Measurements from ENCODE around the gene MYCBP2.
"Not testable (repeated sequence)": the region's sequence is repeated elsewhere in the genome, so short reads cannot be mapped to it uniquely, and the experiment has no call there.

Gene MYCBP2

GRCh38 chr13:77338329-77338728, 11.4 kb upstream of the MYCBP2 start:
- no peak for DNase-seq

GRCh38 chr13:77337159-77337558, 10.3 kb upstream of the MYCBP2 start:
- no peak for DNase-seq

DNA sequence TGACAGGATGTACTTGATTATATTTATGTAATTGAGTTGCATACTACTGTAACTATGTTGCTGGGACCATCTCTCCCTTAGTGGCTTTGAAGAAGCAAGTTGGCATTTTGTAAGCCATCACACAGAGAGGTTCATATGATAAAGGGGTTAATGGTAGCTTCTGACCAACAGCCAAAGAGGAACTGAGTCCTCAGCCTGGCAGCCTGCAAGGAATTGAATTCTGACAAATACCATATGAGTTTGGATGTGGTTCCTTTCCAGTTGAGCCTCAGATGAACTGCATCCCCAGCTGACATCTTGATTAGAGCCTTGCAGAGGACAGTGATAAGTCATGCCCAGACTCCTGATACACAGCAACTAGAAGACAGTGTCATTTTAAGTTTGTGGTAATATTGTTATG, 8.6 kb upstream of the MYCBP2 start:
- DNase-seq: no peak

DNA sequence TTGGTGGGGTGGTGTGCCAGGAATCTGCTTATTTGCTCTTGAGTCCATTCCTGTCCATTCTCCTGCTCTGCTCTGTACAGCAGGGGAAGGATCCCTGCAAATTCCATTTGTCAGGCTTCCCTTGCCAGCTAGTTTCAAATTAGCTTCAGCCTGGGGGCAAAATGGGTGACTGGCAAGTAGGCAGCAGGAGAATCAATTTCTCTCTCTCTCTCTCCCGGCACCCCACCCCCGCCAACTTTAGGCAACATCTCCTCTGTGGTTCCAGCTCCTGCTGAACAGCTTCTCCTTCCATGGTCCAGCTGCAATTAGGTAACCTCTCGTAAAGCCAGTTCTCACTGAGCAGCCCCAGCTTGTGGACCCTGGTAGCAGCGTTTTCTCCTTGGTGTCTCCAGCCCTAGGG, 6.7 kb upstream of the MYCBP2 start:
- DNase-seq: no peak

DNA sequence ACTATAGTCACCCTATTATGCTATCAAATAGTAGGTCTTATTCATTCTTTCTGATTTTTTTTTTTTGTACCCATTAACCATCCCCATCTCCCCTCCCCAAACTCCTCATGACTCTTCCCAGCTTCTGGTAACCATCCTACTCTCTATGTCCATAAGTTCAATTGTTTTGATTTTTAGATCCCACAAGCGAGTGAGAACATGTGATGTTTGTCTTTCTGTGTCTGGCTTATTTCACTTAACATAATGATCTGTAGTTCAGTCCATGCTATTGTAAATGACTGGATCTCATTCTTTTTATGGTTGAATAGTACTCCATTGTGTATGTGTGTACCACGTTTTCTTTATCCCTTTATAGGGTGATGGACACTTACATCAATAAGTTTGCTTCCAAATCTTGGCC, 4.5 kb upstream of the MYCBP2 start:
- DNase-seq: no peak

GRCh38 chr13:77329911-77330584, 3.2 kb upstream of the MYCBP2 start:
- no peak for DNase-seq

DNA sequence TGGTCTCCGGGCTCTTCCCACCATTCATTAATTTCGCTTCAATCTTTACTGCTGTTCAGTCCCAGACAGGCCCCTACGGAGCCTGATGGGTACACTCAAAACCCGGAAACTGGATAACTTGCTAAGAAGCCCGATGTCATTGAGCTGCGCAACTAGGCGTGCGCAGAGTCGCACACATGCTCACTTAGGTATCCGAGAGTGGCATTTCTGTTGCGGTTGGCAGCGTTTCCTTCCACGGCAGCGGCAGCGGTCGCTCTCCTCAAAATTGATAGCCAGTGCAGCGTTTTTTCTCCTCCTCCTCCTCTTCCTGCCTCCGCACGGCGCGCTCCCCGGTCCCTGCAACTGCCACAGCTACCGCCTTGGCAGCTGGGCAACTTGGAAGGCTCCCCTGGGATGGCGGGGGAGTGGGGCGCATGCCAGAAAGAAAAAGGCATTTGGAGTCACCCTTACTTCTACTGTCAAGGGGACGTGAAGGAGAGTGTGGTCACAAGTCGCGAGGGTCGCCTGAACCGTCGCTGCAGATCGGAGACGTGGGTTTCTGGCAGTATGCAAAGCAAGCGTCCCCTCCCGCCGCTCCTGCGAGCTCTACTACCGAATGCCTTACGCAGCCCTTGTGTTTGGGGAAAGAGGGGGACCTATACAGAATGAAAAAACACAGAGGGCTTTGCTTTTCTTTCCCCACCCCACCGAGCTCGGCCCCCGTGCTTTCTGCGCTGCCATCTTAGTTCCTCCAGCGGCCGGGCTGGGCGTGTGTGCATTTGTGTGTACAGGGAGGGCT, 2.4 kb upstream of the MYCBP2 start:
- DNase-seq: peak; percentile 100

DNA sequence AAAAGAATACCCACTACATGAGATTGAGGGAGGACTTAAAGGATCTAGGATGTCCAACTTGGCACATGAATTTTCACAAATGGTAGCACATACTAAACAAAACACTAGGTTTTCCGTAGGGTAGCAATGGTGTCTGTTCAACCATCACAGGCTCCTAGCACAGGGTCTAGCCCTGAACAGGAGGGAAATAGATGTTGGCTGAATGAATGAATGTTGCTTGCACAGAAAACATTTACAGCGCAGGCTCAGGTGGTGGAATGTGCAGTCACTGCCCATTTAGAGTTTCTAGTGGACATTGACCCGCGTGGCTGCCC, 1.9 kb upstream of the MYCBP2 start:
- DNase-seq: no peak

- no peak for DNase-seq
Measured at GRCh38 chr13:77325371-77325980, 1.4 kb downstream of the MYCBP2 start.

- DNase-seq: peak; percentile 69
Measured at GRCh38 chr13:77323858-77324257, 3.0 kb downstream of the MYCBP2 start.

GRCh38 chr13:77319536-77319935, 7.4 kb downstream of the MYCBP2 start:
- no peak for DNase-seq

DNA sequence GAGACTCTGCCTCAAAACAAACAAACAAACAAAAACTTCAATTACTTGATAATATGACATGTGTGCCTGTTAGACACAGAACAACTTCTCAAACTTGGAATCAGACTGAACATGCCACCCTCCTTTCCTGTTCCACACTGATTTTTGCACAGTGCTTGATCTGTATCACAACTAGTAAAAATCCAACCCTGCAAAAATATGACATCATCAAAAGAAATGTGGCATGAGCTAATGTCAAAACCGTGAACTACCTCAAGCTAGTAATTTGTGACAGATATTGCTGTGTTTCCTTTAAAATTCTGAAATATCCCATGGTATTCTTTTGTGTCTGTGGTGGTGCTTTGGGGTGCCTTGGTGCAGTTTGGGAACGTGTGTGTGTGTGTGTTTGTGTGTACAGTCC, 8.2 kb downstream of the MYCBP2 start:
- DNase-seq: no peak

DNA sequence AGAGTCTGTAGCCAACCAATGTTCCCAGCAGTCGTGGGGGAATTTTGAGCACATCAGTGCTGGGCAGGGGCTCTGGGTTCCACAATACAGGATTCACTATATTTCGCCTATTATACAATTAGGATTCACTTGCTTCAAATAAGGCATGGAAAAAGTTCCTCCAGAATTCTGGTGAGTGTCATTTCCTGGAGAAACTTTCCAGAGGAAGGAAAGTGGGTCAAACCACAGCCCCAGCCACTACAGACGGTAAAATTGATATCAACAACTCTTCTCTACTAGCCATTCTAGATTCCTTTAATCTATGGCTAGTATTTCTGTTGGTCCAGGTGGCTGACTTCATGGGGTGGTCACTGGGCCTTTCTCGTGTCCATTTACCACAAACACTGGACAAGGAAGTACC, 10.5 kb downstream of the MYCBP2 start:
- DNase-seq: no peak

DNA sequence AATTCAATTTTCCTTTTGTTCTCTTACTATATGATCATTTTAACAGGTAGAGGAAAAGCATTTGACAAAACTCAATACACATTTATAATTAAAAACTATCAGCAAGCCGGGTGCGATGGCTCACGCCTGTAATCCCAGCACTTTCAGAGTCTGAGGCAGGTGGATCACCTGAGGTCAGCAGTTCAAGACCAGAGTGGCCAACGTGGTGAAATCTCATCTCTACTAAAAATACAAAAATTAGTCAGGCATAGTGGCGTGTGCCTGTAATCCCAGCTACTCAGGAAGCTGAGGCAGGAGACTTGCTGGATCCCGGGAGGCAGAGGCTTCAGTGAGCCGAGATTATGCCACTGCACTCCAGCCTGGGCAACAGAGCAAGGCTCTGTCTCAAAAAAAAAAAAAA, 11.4 kb downstream of the MYCBP2 start:
- not testable (repeated sequence) for DNase-seq

DNA sequence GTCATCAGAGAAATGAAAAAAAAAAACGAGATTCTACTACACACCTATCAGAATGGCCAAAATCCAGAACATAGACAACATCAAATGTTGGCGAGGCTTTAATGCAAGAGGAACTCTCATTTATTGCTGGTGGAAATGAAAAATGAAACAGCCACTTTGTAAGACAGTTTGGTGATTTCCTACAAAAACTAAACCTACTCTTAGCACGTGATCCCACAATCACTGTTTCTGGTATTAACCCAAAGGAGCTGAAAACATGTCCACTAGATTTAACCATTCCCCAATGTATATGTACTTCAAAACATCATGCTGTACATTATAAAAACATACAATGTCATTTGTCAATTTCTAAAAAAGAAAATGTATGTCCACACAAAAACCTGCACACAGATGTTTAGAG, 13.0 kb downstream of the MYCBP2 start:
- no peak for DNase-seq

DNA sequence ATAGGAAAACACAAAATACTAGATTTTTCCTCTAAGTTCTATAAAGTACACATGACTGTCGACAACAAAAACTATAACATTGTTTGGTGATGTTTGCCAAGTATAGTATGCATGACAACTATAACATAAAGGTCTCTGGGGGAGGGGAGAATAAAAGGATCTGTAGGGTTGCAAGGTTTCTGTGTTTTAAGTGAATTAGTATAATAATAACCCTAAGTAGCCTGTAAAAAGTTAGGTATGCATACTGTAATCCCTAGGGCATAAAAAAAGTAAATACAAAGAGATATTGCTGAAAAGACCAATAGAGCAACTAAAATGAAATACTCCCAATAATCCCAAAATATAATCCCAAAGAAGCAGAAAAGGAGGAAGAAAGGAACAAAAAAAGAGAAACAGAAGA, 14.6 kb downstream of the MYCBP2 start:
- DNase-seq: no peak

DNA sequence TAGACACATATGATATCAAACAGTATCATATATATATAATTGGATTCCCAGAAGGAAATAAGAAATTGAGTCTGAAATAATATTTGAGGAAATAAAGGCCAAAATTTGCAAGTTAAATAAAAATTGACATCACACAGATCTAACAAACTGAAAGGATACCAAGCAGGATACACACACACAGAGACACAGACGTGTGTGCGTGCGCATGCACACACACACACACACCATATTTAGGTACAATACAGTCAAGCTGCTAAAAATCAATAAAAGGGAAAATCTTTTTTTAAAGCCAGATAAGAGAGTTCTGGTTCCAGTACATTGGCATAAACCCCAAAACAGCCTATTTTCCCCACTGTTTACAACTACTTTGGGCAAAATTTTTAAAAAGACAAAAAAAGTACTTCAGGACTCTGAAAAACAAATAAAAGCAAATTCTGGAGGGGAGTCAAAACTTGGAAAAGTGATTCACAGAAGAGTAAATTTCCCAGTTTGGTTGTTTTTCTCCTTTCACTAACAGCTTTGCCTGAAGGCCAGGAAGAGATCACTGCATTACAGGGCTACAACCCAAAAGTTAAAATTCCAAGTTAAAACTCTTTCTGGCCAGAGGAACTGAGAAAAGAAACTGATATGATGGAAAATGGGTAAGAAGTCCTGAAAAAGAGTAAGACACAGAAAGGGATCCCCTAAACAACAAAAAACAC, 16.2 kb downstream of the MYCBP2 start:
- DNase-seq: no peak

DNA sequence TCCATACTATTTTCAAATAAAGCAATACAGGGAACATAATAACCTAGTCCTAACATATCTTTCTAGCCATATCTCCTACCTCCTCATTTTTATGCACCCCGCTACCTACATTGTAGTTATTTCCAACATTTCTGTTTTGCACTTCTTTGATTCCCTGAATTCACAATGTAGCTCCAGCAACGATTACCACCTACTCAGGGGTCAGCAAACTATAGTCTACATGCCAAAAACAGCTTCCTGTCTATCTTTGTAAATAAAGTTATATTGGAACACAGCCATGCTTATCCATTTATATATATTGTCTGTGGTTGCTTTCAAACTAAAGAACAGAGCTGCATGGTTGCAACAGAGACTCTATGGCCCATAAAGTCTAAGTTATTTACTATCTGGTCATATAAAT, 16.7 kb downstream of the MYCBP2 start:
- no peak for DNase-seq

- DNase-seq: no peak
Measured at GRCh38 chr13:77309254-77309653, 17.6 kb downstream of the MYCBP2 start.

DNA sequence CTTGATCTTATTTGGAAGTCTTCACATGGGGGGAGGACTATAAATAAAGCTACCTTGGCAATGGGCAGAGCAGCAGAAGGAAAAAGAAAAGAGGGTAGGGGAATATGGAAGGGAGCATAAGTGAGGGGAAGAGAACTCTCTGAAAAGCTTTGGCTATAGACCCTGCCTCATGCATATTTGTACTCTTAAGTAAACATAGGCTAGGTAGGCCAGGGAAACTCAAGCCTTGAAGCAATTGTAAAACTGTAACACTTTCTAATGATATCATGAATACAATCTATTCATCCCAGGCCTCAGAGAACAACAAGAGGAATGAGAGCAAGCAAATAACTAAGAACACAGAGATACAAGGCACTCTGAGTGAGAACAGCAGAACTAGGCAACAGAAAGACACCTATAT, 20.4 kb downstream of the MYCBP2 start:
- DNase-seq: no peak

DNA sequence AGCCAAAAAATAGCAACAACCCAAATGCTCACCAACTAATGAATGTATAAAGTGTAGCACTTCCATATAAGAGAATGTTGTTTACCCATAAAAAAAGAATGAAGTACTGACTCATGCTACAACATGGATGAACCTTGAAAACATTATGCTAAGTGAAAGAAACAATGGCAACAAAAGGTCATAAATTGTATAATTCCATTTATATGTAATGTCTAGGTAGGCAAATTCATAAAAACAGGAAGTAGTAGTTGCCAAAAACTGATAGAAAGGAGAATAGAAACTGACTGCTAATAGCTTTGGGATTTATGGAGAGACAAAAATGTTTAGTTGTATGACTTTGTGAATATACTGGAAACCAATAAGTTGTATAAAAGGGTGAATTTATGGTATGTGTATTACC, 21.6 kb downstream of the MYCBP2 start:
- DNase-seq: no peak

DNA sequence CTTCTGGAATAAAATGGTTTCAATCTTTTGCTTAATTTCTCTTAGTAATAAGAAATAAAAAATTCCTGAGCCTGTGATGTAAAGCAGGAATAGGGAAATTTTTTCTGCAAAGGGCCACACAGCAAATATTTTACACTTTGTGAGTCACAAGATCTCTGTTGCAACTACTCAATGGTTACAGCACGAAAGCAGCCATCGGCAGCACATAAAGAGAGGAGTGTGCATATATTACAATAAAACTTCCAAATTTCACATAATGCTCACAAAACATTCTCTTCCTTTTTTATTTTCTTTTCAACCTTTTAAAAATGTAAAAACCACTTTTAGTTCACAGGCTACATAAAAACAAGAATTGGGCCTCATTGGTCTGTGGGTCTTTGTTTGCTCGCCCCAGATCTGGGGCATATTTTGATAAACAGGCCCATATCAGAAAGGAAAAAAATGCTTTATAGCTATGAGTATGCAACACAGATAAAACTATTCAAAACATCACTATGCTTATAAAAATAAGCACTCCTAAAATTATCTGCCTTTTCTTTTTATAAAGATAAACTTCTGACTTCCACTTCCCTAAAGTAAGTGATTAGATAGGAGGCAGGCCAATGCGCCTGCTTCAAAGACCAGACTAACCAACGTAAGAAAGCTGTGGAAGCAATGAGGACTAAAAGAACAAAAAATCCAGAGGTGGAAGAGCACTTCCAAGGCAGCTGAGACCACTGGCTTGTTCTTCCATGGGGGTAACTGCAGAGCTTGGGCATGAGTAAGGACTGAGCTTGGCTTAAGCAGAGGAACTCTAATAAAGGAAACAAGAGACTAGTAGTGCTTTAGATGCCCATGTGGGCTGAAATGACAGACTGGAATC, 26.5 kb downstream of the MYCBP2 start:
- DNase-seq: no peak

- no peak for DNase-seq
Measured at GRCh38 chr13:77299587-77299986, 27.3 kb downstream of the MYCBP2 start.
